Activated CD4-positive, alpha-beta T cell treated with anti-CD3 and anti-CD28 coated beads, Interleukin-2, Interleukin-4, amounts not matched to agents 100 ng/mL and 50 ng/mL, durations not matched to agents 16 hours and 8 hours (primary cell): ENCODE measurements around the gene TRIM44.

Experiments
- DNase-seq: peaks from one replicate; pipeline ENCODE4 v3.0.0-alpha.2; 2020; ENCODE audit warnings: low spot score

The TRIM44 gene

GRCh38 chr11:35662649-35663407 is at the start of gene TRIM44:
TRIM44 (plus strand) TSS chr11:35662775; CDS start chr11:35663112, 337 bp downstream.
- peak; percentile 75 for DNase-seq

GRCh38 chr11:35614939-35615569 is 47.5 kb upstream of the TRIM44 start:
- no peak for DNase-seq

- DNase-seq = peak; percentile 39
These were observed 46.4 kb upstream of the TRIM44 start for GRCh38 chr11:35615921-35616900.

GRCh38 chr11:35617316-35617686 is 45.3 kb upstream of the TRIM44 start:
- DNase-seq = no peak

- peak; percentile 24 for DNase-seq
These were observed 44.7 kb upstream of the TRIM44 start, which contains the start of gene FJX1 for GRCh38 chr11:35617687-35618496. FJX1 (plus strand) TSS chr11:35618460; CDS start chr11:35618637, 177 bp downstream.

GRCh38 chr11:35618497-35619115 is 44.0 kb upstream of the TRIM44 start:
- peak; percentile 18 for DNase-seq

GRCh38 chr11:35619116-35619854 is 43.3 kb upstream of the TRIM44 start:
- DNase-seq = peak; percentile 16

GRCh38 chr11:35619855-35620640 is 42.5 kb upstream of the TRIM44 start:
- DNase-seq = no peak

GRCh38 chr11:35620795-35621194 is 41.8 kb upstream of the TRIM44 start:
- no peak for DNase-seq

GRCh38 chr11:35621620-35622019 is 41.0 kb upstream of the TRIM44 start:
- DNase-seq = no peak

- no peak for DNase-seq
These were observed 40.5 kb upstream of the TRIM44 start for GRCh38 chr11:35622070-35622469.

GRCh38 chr11:35623621-35624168 is 38.9 kb upstream of the TRIM44 start:
- DNase-seq = no peak

- no peak for DNase-seq
These were observed 38.3 kb upstream of the TRIM44 start for GRCh38 chr11:35624316-35624715.

- no peak for DNase-seq
These were observed 37.8 kb upstream of the TRIM44 start for GRCh38 chr11:35624781-35625180.

GRCh38 chr11:35626501-35626900 is 36.1 kb upstream of the TRIM44 start:
- no peak for DNase-seq

- no peak for DNase-seq
These were observed 33.1 kb upstream of the TRIM44 start for GRCh38 chr11:35629511-35629910.

GRCh38 chr11:35629914-35630313 is 32.7 kb upstream of the TRIM44 start:
- DNase-seq = no peak

GRCh38 chr11:35631891-35632290 is 30.7 kb upstream of the TRIM44 start:
- DNase-seq = no peak

- no peak for DNase-seq
These were observed 30.3 kb upstream of the TRIM44 start for GRCh38 chr11:35632301-35632700.
